GM18520 (cell line): ENCODE data around the gene ZBTB46.
"Not testable (repeated sequence)": the region's sequence is repeated elsewhere in the genome, so short reads cannot be mapped to it uniquely, and the experiment has no call there.

ENCODE experiments used
- ATAC-seq: cut with Tn5 transposase; IDR thresholded peaks from one replicate; pipeline ENCODE4 v1.9.1; 2021; ENCODE audit not compliant: unreplicated experiment

Gene ZBTB46

DNA sequence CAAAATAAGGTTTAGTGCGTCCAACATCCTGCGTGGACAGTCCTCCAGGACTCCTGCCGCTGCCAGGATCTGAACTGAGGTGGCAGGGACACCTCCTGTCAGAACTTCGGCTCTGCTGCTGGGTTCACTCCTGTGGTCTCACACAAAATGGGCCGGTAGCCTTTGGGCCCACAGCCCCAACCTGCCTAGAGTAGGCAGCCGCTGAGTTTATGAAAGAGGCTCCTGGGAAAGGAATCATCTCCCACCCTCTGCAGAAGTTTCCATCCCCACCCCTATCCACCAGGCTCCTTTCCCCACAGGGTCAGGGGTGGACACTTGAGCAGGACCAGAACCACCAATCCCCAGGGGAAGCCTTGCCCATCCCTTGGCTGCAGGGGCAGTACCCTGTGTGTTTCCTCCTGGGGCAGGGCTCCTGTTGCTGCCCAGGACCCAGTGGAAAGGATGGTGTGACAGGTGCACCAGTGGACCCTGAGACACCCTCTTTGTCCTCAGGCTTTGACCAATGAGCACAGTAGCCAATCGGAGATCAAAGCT, 28.2 kb upstream of the ZBTB46 start:
- ATAC-seq: no peak

DNA sequence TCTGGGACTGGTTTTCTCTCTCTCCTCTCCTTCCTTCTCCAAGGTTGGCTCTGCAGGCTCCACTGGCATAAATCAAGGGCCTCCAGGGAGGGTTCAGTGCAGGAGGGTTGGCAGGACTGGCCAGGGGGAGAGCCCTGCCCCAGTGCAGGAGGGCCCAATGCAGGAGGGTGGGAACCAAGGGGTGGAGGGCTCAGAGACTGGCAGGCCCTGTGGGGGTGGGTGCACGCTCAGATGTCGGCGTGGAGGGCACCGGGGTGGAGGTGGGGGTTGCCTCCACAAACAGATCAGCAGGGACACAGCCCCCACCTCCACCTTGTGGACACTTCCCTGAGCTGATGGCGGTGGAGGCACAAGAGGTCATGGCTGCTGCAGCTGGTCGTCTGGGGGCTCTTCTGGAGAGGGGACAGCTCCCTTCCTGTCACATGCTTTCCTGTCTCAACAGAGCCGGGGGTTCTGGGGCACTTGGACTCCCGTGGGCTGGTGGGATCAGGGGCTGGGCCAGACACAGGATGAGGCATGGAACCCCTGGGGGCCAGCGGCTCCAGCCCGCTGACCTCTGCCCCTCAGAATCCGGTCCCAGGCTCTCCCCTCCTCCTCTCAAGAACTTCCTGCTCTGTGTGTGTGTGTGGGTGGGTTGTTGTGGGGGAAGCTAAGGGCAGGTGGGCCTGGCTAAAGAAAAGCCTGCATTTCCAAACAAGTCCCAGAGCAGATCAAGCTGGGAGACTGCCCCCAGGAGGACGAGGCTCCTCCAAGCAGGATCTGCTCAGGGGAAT, 27.5 kb upstream of the ZBTB46 start:
- ATAC-seq: no peak

DNA sequence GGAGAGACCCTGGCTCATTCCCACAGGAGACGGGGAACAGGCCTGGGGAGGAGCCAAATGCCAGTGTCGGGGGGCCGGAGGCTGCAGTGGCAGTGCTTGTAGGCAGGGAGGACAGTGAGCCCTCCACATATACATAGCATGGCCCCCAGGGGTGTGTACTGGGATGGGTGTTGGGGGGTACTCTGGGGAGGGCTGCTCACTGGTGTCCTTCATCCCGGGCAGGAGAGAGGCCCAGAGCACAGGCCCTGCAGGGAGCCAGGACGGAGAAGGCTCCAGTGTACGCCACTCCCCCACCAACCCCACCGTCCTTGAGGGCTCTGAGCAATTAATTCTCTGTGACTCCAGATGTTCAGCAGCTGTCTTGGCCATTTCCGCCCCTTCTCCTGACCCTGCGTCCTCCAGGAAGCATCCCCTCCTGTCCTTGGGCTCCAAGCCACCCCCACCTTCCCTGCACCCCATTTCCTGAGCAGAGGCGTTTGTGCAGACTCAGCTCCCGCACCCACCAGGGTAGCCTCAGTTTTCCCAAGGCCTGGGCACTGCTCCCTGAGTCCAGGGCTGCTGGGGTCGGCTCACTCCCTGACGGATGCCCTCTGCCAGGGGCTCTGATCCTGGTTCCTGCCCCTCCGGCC, 26.8 kb upstream of the ZBTB46 start:
- ATAC-seq: no peak

DNA sequence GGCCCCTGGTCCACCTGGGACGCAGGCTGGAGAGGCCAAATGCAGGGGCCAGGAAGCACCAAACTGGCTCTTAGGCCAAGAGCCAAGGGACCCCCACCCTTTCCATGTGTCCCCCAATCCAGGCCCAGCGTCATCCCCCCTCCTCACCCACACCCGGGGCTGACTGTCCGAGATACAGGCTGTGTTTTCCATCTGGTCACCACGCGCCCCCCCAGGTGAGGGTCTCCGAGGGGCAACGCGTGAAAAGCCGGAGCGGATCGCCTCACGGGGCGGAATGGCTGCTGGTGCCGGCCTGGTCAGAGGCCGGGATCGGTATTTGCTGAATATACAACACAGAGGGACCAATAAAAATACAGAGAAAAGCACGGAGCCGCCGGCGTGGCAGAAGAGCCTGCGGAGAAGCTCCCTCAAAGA, 25.0 kb upstream of the ZBTB46 start:
- no peak for ATAC-seq

DNA sequence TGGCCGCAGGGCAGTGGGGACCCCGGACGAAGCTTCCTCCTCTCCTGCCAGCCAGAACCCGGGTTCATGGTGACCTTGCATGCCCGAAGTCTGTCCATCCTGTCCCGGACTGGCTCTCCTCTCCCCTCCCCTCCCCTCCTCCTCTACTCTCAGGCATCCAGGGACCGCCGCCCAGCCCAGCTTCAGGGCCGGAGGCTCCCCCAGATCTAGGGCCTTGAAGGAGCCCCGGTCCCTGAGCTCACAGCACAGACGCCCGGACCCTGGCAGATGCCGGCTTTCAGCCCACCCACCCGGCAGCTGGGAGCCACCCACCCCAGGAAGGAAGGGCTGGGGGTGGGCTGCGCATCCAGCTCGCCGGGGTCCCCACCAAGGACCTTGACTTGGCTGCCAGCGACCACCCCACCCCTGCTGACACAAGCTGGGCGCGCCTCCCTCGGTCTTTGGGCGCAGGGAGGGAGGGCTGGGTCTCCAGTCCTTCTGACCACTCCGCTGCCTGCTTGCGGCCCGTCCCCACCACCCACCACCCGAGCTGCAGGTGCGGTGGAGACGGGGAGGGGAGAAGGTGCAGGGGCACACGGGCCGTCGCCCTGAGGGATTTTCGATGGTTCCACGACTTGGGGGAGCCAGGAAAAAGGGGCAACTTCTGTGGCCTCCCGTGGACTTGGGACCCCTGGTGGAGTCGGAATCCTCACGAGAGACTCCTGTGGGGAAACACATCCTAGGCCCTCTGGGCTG, 24.5 kb upstream of the ZBTB46 start:
- no peak for ATAC-seq

DNA sequence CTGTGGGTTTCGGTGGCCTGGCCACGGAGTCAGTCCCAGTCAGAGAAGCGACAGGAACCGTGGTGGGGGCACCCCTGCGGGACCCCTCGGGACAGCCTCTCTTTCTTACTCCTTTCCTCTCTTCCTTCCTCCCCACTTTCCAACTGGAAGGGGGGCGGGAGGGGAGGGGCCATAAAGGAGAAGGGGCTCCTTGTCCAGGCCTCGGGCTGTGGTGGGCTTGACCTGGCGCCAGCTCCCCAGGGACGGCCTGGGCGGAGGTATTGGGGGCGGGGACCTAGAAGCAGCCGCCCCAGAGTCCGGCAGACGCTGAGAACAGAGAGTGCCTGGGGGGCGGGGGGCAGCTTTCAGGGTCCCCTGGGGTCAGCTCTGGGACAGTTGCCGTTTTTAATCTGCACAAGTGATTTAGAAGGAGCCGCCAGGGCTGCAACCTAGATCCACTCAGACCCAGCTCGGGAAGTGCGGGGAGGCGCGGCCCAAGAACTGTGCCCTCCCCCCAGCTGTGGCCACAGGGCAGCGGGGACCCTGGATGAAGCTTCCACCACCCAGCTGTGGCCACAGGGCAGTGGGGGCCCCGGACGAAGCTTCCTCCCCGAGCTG, 23.8 kb upstream of the ZBTB46 start:
- no peak for ATAC-seq

DNA sequence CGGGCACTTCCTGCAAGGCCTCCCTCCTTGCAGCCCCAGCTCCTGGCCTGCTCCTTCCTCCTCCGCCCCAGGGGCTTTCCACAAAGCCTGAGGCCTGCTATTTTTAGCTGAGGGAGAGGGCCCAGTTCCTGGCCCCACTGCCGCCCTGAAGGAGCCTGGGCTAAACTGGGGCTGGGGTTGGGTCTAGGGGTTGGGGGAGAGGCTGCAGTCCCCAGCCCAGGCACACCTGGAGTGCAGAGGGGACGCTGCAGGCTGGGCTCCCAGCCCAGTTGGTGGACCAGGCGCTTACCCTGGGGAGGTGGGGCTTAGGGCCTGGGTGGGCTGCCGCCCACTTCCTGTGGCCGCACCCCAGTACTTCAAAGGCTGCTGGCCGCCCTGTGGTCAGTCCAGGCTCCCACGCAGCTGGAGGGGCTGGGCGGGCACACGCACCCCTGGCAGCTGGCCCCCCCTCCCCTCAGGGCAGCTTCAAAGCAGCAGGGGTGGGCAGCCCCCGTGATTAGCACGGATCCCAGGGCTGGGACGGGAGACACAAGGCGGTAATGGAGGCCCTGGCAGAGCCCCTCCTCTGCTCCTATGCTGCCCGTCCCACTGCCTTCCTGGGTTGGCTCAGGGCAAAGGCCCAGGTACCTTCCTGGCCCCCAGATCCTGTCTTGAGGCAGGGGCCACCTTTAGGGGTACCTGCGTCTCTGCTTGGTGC, 23.2 kb upstream of the ZBTB46 start:
- no peak for ATAC-seq

DNA sequence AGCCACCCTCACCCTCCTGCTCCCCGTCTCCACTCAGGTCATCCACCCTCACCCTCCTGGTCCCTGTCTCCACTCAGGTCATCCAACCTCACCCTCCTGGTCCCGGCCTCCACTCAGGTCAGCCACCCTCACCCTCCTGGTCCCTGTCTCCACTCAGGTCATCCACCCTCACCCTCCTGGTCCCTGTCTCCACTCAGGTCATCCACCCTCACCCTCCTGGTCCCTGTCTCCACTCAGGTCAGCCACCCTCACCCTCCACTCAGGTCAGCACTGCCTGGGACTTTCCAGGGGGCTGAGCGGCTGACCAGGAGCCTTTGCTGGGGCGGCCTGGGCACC, 22.6 kb upstream of the ZBTB46 start:
- ATAC-seq: not testable (repeated sequence)

DNA sequence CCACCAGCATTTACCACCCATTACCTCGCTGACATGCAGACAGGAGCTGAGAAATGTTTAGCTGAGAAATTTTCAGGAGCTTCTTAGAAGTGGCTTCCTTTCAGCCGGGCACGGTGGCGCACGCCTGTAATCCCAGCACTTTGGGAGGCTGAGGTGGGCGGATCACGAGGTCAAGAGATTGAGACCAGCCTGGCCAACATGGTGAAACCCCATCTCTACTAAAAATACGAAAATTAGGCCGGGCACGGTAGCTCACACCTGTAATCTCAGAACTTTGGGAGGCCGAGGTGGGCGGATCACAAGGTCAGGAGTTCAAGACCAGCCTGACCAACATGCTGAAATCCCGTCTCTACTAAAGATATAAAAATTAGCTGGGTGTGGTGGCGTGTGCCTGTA, 20.5 kb upstream of the ZBTB46 start:
- not testable (repeated sequence) for ATAC-seq

DNA sequence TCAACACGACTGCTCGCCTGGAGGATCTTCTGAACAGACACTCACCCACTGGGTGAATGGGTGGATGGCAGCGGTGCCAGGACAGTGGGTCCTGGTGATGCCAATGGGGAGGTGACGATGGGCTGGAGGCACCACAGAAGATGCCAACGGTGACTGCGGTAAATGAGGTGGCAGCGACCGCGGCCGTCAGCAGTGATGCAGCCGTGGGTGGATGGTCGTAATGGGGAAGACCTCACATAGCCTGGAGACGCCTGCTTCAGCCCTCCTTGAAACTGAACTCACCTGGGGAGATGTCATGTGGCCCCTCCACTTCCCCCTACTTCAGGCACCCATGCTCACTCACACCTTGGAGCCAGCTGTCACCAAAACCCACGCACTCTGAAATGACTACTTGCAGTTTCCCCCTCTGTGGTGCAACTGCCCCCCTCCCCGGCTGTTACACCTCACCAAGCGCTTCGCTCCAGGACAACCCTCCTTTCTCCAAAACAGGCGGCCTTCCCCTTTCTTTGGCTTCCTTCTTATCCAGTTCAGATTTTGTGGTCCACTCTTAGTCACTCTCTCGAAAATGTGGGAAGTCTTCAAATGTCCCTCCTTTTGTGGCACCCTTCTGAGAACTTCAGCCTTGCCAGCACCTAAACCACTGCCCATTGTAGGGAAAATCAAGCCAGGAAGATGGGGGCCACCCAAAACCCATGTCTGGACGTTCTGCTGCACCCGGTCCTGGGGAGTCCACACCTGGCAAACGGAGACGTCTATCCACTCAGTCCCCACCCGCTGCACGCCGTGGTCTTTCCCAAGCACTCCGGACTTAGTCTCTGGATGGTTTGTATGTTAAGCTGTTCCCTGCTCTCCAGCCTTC, 19.9 kb upstream of the ZBTB46 start:
- ATAC-seq: peak; percentile 68

DNA sequence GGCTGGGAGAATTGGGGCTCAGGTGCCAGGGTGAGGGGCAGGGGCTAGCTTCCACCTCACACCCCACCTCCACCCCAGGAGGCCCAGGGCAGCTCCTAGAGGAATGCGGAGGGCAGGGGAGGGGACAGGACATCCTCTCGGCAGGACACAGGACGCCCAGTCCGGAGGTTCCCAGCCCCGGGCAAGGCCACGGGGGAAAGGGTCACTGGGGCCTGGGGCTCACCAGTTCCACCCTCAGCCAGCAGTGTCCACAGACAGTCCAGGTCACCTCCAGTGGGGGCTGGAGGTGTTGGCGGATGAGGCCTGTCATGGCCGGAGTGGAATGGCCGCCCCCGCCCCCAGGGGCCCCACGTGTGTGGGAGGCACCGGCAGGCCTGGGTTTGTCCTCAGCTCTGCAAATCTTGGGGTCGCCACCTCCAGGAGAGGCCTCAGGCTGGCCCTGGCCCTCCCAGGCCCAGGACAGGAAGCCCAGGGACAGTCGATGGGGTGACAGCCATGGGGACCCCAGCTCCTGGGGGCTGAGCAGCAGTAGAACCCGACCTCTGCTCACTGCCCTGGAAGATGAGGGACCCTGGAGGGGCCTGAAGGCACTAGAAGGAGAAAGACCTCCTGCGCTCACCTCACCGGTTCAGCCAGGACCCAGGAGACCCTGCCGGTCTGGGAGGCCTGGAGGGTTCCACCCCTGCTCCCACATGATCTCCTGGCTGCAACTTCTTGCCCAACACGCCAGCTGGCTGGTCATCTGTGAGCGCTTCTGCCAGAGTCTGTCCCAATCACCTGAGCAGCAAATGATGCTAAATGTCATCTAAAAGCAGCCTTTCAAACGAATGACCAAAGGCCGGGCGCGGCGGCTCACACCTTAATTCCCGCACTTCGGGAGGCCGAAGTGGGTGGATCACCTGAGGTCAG, 17.2 kb upstream of the ZBTB46 start:
- no peak for ATAC-seq

DNA sequence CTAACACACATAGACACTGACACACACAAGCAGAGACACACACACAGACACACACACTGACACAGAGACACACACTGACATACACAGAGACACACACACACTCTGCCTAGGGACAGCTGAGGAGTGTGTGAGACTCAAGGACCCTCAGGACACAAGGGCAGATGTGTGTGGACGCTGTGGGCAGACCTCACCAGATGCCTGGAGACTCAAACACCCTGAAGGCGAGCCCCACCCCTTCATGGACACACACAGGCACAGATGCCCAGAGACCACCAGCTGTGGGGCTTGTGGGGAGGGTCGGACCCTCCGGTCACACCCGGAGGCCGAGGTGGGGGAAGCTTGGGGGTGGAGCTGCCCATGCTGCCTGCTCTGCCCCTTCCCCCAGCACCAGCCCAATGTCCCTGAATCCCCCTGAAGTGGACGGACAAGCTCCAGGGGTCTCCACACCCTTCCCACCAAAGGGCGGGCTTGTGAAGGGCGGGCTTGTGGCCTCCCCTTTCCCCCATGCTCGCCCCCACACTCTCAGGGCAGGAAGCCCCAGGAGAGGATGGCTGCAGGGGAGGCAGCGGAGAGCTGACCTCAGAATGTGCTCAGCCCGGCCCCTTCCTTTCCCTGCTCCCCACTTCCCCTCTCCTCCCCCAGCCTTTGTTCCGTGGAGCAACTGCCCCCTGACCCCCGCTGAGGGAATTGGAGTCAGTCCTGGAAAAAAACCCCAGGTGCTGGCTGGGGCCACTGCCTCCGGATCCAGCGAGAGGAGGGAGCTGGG, 16.4 kb upstream of the ZBTB46 start:
- ATAC-seq: no peak

DNA sequence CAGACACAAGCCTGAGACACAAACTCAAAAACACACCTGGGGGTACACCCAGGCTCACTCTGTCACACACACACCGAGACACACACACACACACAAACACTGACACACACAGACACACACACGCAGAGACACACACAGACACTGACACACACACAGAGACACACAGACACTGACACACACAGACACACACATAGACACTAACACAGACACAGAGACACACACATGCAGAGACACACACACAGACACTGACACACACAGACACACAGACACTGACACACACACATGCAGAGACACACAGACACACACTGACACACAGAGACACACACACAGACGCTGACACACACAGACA, 15.8 kb upstream of the ZBTB46 start:
- ATAC-seq: no peak

DNA sequence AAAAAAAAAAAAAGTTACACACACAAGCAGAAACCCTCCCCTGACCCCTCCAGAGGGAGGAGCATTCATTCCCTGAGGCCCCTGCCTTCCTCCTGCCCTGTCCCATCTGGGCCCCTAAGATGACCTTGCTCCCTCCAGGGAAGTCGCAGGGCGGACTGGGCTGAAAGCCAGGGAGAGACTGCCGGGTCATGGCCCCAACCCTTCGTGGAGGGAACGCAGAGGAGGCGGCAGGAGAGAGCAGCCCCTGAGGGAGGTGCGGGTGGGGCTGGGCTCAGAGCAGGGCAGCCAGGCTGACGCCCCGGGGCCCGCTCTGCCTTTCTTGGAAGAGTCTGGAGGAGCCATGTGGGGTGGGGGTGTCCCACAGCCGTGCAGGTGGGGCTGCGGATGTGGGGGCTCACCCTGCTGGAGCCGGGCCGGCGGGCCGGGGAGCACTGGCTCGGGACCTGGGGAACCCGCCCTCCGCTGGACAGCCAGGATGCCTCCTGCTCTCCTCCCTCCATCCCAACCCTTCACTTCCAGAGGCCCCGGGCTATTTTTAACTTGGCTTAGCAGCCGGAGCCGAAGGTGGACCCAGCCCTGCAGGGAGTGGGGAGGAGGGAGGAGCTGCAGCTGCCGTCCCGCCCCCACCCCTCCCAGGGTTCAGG, 15.2 kb upstream of the ZBTB46 start:
- no peak for ATAC-seq

DNA sequence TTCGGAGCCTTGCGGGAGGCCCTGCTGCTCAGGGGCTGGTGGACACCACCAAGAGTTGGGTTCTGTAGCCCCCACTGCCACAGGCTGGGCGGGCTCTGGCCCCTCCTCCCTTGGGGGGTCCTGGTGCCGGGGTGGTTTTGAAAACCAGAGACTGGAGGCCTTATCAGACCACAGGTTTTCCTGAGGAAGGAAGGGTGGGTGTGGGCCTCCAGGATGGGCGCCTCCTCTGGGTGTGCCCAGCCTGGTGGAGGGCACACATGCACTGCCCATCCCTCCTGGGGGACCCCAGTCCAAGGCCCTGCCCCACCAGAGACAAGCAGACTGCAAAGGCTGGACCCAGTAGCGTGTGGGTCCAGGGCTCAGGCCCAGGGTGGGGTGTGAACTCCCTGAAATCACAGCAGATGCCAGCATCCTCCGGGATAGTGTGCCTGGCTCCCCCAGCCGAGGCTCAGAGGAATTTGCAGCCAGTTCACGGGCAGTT, 13.5 kb upstream of the ZBTB46 start:
- no peak for ATAC-seq

DNA sequence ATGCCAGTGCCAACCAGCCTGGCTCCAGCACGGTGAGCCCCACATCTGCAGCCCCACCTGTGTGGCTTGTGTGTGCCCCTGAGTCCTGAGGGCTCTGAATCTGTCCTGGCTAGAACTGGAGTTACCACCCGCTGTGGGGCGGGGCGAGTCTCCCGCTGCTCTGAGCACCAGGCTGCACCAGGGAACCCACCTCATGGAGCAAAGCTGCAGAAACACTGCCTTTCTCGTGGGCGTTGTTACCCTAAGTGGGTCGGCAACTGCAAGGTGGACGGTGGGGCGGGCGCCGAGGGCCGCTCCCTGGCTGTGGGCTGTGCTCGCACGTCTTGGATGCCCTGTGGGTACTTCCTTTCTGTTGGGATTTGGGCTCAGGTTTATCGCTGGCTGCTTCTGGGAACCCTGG, 12.7 kb upstream of the ZBTB46 start:
- no peak for ATAC-seq

DNA sequence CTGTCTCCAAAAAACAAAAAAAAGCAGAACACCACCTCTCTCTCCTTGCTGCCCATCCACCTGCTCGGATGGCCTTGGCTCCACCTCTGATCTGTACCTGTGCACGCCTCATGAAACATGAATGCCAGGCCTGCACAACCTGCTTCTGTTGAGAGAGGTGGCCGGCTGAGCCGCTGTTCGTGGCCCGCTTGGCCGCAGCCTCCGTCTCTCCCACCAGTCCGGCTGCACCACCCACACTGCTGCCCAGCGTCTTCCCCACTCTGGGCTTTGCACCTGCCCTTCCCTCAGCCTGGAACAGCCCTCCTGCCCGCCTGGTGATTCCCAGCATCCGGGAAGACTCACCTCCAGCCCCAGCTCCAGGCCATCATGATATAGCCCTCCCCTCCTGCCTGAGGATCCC, 12.2 kb upstream of the ZBTB46 start:
- no peak for ATAC-seq

DNA sequence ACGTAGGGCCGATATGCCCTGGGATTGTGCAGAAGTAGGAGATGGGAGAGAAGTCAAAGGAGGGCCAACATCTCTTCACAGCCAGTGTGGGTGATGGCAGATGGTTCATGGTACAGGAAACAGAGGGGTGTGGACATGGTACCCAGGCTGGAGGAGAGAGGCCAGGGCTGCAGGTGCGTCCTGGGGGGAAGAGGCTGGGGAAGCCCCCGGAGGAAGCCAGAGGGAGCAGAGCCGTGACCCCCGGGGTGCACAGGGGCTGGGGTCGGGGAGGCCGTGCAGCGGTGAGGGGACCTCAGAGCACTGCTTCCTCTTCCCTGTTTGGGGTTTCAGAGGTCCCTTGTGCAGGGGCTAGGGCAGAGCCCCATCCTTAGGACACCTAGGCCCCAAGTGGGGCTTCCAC, 11.2 kb upstream of the ZBTB46 start:
- ATAC-seq: no peak
